BE2C (cell line): ENCODE results near the gene PSMB11.
A peak's percentile ranks its signal among the peaks of the same experiment; 100 is the strongest.

Experiments
- DNase-seq: peaks from one replicate; pipeline ENCODE4 v3.0.0-alpha.2; 2020
- H3K27me3 ChIP-seq: fragments of 250-450 bp; sonication (Bioruptor Pico); 2 replicates; pipeline ENCODE4 v1.5.1; 2020; ENCODE audit warnings: mild to moderate bottlenecking
- H3K36me3 ChIP-seq: fragments of 250-450 bp; sonication (Bioruptor Pico); 2 replicates; pipeline ENCODE4 v1.5.1; 2020; ENCODE audit warnings: mild to moderate bottlenecking
- H3K4me1 ChIP-seq: fragments of 250-450 bp; sonication (Bioruptor Pico); 2 replicates; pipeline ENCODE4 v1.5.1; 2020
- H3K4me3 ChIP-seq: 2 replicates; pipeline ENCODE4 v1.5.1; 2011; ENCODE audit warnings: low read depth, low read length
- H3K9me3 ChIP-seq: fragments of 250-450 bp; sonication (Bioruptor Pico); 2 replicates; pipeline ENCODE4 v1.5.1; 2020
- CTCF ChIP-seq: IDR thresholded peaks from 2 replicates; pipeline ENCODE4 v1.5.1; 2012; ENCODE audit warnings: mild to moderate bottlenecking, low read depth, low read length

The PSMB11 gene

DNA sequence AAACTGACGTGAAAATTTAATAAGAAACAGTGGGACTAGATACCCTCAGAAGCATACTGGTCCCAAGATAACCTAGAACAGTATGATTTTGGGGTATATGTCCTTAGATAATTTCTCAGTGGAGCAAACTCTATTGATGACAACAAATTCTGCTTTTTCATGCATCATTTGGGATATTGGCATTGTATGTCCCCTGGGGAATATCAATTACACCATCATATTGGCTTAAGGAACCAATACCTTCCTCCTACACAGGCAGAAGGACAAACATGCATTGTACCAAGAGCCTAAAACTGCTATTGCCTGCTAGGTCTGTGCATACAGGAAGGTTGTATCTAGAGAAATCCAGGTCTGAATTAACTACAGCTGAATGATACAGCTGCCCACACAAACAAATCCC is 32.9 kb downstream of the PSMB11 start:
- peaks cover 14% of the 10 kb centered on the region for H3K4me1 ChIP-seq
- H3K36me3 ChIP-seq = peaks cover 66% of the 10 kb centered on the region
- H3K4me3 ChIP-seq = no peak overlapping the region
- H3K27me3 ChIP-seq = no peaks in the 10 kb centered on the region
- H3K9me3 ChIP-seq = no peaks in the 10 kb centered on the region
- no peak for TF ChIP-seq CTCF
- DNase-seq = no peak

DNA sequence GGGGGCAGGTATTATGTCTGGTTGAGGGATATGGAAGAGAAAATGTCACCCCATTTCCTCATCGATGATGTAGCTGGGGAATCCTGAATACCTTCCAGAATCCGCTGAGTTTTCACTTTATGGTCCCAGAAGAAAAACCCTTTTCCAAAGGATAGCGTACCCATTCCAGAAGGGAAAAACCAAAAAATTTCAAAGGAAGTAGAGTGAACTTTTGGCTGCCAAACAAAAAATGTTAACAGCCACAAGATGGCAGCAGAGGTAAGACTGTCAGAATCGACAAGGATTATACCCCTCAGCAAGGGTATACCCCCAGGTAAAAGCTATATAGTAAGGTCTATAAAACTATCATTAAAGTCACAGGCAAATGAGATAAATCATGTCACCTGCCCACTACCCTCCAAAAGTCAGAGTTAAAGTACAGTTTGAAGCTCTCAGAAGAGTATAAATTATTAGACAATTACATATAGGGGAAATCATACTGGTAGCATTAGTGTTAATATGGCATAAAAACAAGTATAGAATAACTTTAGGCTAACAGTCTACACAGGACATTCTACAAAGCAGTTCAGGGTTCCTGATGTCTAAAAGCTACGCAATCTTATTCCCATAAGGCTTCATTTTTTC is 34.9 kb downstream of the PSMB11 start:
- DNase-seq = peak; percentile 44
- H3K36me3 ChIP-seq = peaks cover 86% of the 10 kb centered on the region
- TF ChIP-seq CTCF = peak; percentile 80
- H3K4me1 ChIP-seq = peaks cover 10% of the 10 kb centered on the region
- no peak overlapping the region for H3K4me3 ChIP-seq
- no peaks in the 10 kb centered on the region for H3K27me3 ChIP-seq
- H3K9me3 ChIP-seq = no peaks in the 10 kb centered on the region

DNA sequence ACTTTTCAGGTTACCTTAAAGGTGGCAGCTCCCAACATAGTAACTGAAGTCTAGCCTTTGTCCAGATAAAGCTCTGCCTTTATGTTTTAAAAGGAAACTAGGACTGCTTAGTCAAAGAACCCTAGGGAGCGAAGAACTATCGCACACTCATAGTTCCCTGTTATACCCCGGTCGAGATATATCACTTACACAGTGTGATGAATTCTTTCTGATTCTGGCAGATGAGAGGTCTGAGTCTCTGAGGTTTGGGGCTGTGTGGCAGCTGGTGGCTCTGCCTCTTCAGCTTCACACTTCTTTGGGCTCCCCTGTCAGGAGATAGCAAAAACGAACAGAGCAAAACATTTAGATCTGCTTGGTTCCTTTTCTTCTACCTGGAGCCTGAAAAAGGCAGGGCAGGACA is 36.0 kb downstream of the PSMB11 start:
- H3K9me3 ChIP-seq = no peaks in the 10 kb centered on the region
- no peaks in the 10 kb centered on the region for H3K4me1 ChIP-seq
- TF ChIP-seq CTCF = no peak
- no peaks in the 10 kb centered on the region for H3K27me3 ChIP-seq
- no peak overlapping the region for H3K4me3 ChIP-seq
- no peak for DNase-seq
- H3K36me3 ChIP-seq = peaks cover 83% of the 10 kb centered on the region

- DNase-seq = no peak
- no peak for TF ChIP-seq CTCF
- H3K36me3 ChIP-seq = peaks cover 84% of the 10 kb centered on the region
- H3K9me3 ChIP-seq = no peaks in the 10 kb centered on the region
- no peaks in the 10 kb centered on the region for H3K27me3 ChIP-seq
- H3K4me3 ChIP-seq = no peak overlapping the region
- H3K4me1 ChIP-seq = no peaks in the 10 kb centered on the region
Measured at GRCh38 chr14:23078692-23079116, 36.7 kb downstream of the PSMB11 start.

- no peak overlapping the region for H3K4me3 ChIP-seq
- H3K4me1 ChIP-seq = no peaks in the 10 kb centered on the region
- peaks cover 86% of the 10 kb centered on the region for H3K36me3 ChIP-seq
- no peaks in the 10 kb centered on the region for H3K27me3 ChIP-seq
- no peak for TF ChIP-seq CTCF
- no peak for DNase-seq
- H3K9me3 ChIP-seq = no peaks in the 10 kb centered on the region
Measured at GRCh38 chr14:23079716-23080115, 37.7 kb downstream of the PSMB11 start.

GRCh38 chr14:23080474-23080873 is 38.5 kb downstream of the PSMB11 start:
- Histone ChIP-seq H3K9me3 (no peaks in the 10 kb centered on the region), H3K27me3 (no peaks in the 10 kb centered on the region), H3K4me1 (no peaks in the 10 kb centered on the region), H3K4me3 (no peak overlapping the region), H3K36me3 (peaks cover 90% of the 10 kb centered on the region)
- no peak for DNase-seq
- TF ChIP-seq CTCF = no peak
